K562 (cell line): ENCODE results near the gene PAN2. TPM values are rescaled to one million over a fixed set of nuclear protein-coding genes. Genes with fewer than 3 reads are reported as not detected.

Source experiments
- ARNT ChIP-seq, 2 experiments: fragments of 450-650 bp; IDR thresholded peaks; 2 replicates each; pipeline ENCODE4 v1.6.1; 2016; ENCODE audit warnings: mild to moderate bottlenecking in 1 of 2
- BRF1 ChIP-seq: IDR thresholded peaks from 3 replicates; pipeline ENCODE4 v1.6.1; 2011; ENCODE audit warnings: borderline replicate concordance, mild to moderate bottlenecking; ENCODE audit not compliant: insufficient read length; ENCODE audit errors: extremely low read depth
- EP400 ChIP-seq: fragments of 450-650 bp; IDR thresholded peaks from 2 replicates; pipeline ENCODE4 v1.6.1; 2017; ENCODE audit warnings: antibody characterized with exemption, mild to moderate bottlenecking, moderate library complexity
- ESRRB ChIP-seq: fragments of 250-450 bp; sonication (Bioruptor Pico); IDR thresholded peaks from 2 replicates; pipeline ENCODE4 v1.5.0; 2020; ENCODE audit warnings: mild to moderate bottlenecking, moderate library complexity, borderline replicate concordance
- ETS2 ChIP-seq: IDR thresholded peaks from 2 replicates; pipeline ENCODE4 v1.6.1; 2016; ENCODE audit warnings: borderline replicate concordance, missing genetic modification characterization, mild to moderate bottlenecking, moderate library complexity, missing compliant biosample characterization; ENCODE audit not compliant: poor library complexity, severe bottlenecking
- FOXA3 ChIP-seq, 2 experiments: fragments of 450-650 bp in 1 of 2; sonication (generic) in 1 of 2; formaldehyde crosslinking; IDR thresholded peaks in 1 of 2; conservative IDR thresholded peaks in 1 of 2; 2 replicates each; pipeline versions ENCODE4 v1.4.0 to v1.8.0; 2020 to 2022; ENCODE audit warnings: mild to moderate bottlenecking in 2 of 2, missing genetic modification reagents in 1 of 2
- GTF2A2 ChIP-seq: IDR thresholded peaks from 2 replicates; pipeline ENCODE4 v1.6.1; 2016; ENCODE audit warnings: mild to moderate bottlenecking, missing genetic modification characterization, missing compliant biosample characterization
- HCFC1 ChIP-seq: IDR thresholded peaks from 2 replicates; pipeline ENCODE4 v1.6.1; 2012; ENCODE audit warnings: low read depth, low read length, improper control_type of control experiment
- ILF3 ChIP-seq: fragments of 450-650 bp; IDR thresholded peaks from 2 replicates; pipeline ENCODE4 v1.6.1; 2018; ENCODE audit warnings: antibody characterized with exemption, mild to moderate bottlenecking, moderate library complexity, borderline replicate concordance
- KLF16 ChIP-seq: IDR thresholded peaks from 2 replicates; pipeline ENCODE4 v1.6.1; 2016; ENCODE audit warnings: antibody characterized with exemption
- NFRKB ChIP-seq: fragments of 450-650 bp; IDR thresholded peaks from 2 replicates; pipeline ENCODE4 v1.6.1; 2016; ENCODE audit warnings: low read depth
- POLR3A ChIP-seq: IDR thresholded peaks from 2 replicates; pipeline ENCODE4 v1.6.1; 2011; ENCODE audit warnings: borderline replicate concordance, mild to moderate bottlenecking, moderate library complexity; ENCODE audit not compliant: insufficient read length, insufficient read depth; ENCODE audit errors: extremely low read depth
- PTRF ChIP-seq: fragments of 450-650 bp; IDR thresholded peaks from 2 replicates; pipeline ENCODE4 v1.6.1; 2016; ENCODE audit warnings: mild to moderate bottlenecking, missing genetic modification characterization, missing compliant biosample characterization
- ZFP30 ChIP-seq: fragments of 250-450 bp; sonication (Bioruptor Pico); IDR thresholded peaks from 2 replicates; pipeline ENCODE4 v1.8.0; 2022; ENCODE audit warnings: moderate library complexity, mild to moderate bottlenecking, inconsistent platforms, borderline replicate concordance
- ZNF436 ChIP-seq: fragments of 250-450, 450-650 bp; sonication (Bioruptor Pico); formaldehyde crosslinking; IDR thresholded peaks from 2 replicates; pipeline ENCODE4 v1.7.0; 2020; ENCODE audit warnings: mild to moderate bottlenecking
- ZNF518B ChIP-seq: fragments of 250-450 bp; sonication (Bioruptor Pico); IDR thresholded peaks from 2 replicates; pipeline ENCODE4 v1.5.0; 2021; ENCODE audit warnings: mild to moderate bottlenecking, moderate library complexity
- ZNF668 ChIP-seq: fragments of 250-450 bp; sonication (Bioruptor Pico); IDR thresholded peaks from 2 replicates; pipeline ENCODE4 v1.8.0; 2022; ENCODE audit warnings: mild to moderate bottlenecking, inconsistent platforms
- ZNF699 ChIP-seq: fragments of 250-450 bp; sonication (Bioruptor Pico); IDR thresholded peaks from 2 replicates; pipeline ENCODE4 v1.8.0; 2021; ENCODE audit warnings: mild to moderate bottlenecking, moderate library complexity; ENCODE audit not compliant: insufficient replicate concordance
- ZNF780A ChIP-seq: fragments of 250-450 bp; sonication (Bioruptor Pico); IDR thresholded peaks from 2 replicates; pipeline ENCODE4 v1.5.0; 2021; ENCODE audit warnings: mild to moderate bottlenecking
- ZNF785 ChIP-seq: fragments of 250-450 bp; sonication (Bioruptor Pico); IDR thresholded peaks from 2 replicates; pipeline ENCODE4 v1.4.0; 2020; ENCODE audit warnings: mild to moderate bottlenecking
- polyA plus RNA-seq, 8 experiments: library from polyadenylated mRNA; depleted of rRNA in 4 of 8; stranded (reverse) in 5 of 8; unstranded in 3 of 8; fragments of >200 nt; fragmentation: Nextera tagmentation in 2 of 8; fragmentation: Illumina TruSeq in 1 of 8; extraction: Ambion mirVana in 2 of 8; extraction: Trizol in 1 of 8; gene quantifications; 2 replicates each; pipeline versions ENCODE4 v1.2.1 to v1.2.3, GENCODE V29; 2011 to 2014; ENCODE audit warnings: inconsistent platforms in 1 of 8, missing spikeins in 1 of 8
- total RNA-seq, 7 experiments: library from RNA; depleted of rRNA in 6 of 7; stranded (reverse); fragments of >200 nt in 6 of 7; fragmentation: Illumina TruSeq in 2 of 7; extraction: Trizol in 2 of 7; gene quantifications; 2 replicates each; pipeline versions ENCODE4 v1.2.1 to v1.2.3, GENCODE V29; 2011 to 2021; ENCODE audit warnings: low replicate concordance in 1 of 7
- TF ChIP-seq, protein P1 (sequence below): fragments of 450-650 bp; IDR thresholded peaks from 2 replicates; pipeline ENCODE4 v1.6.1; 2017; ENCODE audit warnings: antibody characterized with exemption, mild to moderate bottlenecking

Gene PAN2
- total and polyA plus RNA-seq, 9 of the 15 experiments (the other 6 are each of a cell fraction or from before 2014, with no cell fraction given) = 15.0 to 66.1 (median 25.9) TPM

GRCh38 chr12:56315622-56316473, 18.0 kb downstream of the PAN2 start, which contains the start of gene CNPY2 (continued):
- TF ChIP-seq ZNF518B (no peak), ZNF668 (no peak), POLR3A (no peak), EP400 (peak; percentile 95), ZNF699 (CRISPR knock-in tag) (no peak), ESRRB (CRISPR knock-in tag) (no peak), PTRF (tag) (no peak), ZNF780A (CRISPR knock-in tag) (no peak), ZFP30 (no peak), GTF2A2 (tag) (no peak), ZNF785 (CRISPR knock-in tag) (no peak), KLF16 (no peak), ETS2 (no peak), HCFC1 (peak; percentile 99), ARNT (IDR thresholded peaks at IDR 0.05) (no peak), BRF1 (no peak), FOXA3 (CRISPR knock-in tag; conservative IDR thresholded peaks at IDR 0.05 in 1 of 2, IDR thresholded peaks at IDR 0.05 in 1 of 2) (no peak), NFRKB (0 out of 2 replicates have a peak, but pooled peaks have one; percentile 40), ZNF436 (CRISPR knock-in tag) (no peak), ILF3 (no peak)
- TF ChIP-seq, protein P1, sequence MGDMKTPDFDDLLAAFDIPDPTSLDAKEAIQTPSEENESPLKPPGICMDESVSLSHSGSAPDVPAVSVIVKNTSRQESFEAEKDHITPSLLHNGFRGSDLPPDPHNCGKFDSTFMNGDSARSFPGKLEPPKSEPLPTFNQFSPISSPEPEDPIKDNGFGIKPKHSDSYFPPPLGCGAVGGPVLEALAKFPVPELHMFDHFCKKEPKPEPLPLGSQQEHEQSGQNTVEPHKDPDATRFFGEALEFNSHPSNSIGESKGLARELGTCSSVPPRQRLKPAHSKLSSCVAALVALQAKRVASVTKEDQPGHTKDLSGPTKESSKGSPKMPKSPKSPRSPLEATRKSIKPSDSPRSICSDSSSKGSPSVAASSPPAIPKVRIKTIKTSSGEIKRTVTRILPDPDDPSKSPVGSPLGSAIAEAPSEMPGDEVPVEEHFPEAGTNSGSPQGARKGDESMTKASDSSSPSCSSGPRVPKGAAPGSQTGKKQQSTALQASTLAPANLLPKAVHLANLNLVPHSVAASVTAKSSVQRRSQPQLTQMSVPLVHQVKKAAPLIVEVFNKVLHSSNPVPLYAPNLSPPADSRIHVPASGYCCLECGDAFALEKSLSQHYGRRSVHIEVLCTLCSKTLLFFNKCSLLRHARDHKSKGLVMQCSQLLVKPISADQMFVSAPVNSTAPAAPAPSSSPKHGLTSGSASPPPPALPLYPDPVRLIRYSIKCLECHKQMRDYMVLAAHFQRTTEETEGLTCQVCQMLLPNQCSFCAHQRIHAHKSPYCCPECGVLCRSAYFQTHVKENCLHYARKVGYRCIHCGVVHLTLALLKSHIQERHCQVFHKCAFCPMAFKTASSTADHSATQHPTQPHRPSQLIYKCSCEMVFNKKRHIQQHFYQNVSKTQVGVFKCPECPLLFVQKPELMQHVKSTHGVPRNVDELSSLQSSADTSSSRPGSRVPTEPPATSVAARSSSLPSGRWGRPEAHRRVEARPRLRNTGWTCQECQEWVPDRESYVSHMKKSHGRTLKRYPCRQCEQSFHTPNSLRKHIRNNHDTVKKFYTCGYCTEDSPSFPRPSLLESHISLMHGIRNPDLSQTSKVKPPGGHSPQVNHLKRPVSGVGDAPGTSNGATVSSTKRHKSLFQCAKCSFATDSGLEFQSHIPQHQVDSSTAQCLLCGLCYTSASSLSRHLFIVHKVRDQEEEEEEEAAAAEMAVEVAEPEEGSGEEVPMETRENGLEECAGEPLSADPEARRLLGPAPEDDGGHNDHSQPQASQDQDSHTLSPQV = peak; percentile 90
